K562 treated with DMSO at 1 percent for 4 hours (cell line): ENCODE data around the gene CHID1. TPM values are rescaled to one million over a fixed set of nuclear protein-coding genes. Genes with fewer than 3 reads are reported as not detected.

Experiments used
- total RNA-seq: library from RNA; unstranded; fragments of 300-600 nt; gene quantifications from 2 replicates; pipeline ENCODE4 v1.2.3, GENCODE V29; 2022; ENCODE audit not compliant: insufficient read depth

CHID1 gene
- total RNA-seq, result 66.3 and 73.9 TPM in 2 replicates

GRCh38 chr11:910589-911030 lies at the start of gene CHID1:
TSS of gene CHID1 (minus strand) at chr11:910810. CDS start at chr11:904816, 5,994 bp downstream.

GRCh38 chr11:925496-926301 lies 15.1 kb upstream of the CHID1 start, which contains the start of gene AP2A2:
TSS of gene AP2A2 (plus strand) at chr11:925870. CDS start at chr11:926022, 152 bp downstream.

GRCh38 chr11:842370-843002 lies 68.1 kb downstream of the CHID1 start, which contains the start of the genes POLR2L and TSPAN4:
TSS of gene POLR2L (minus strand) at chr11:842529. CDS start at chr11:842508, 21 bp downstream.
TSS of gene TSPAN4 (plus strand) at chr11:842852. CDS start at chr11:850305, 7,453 bp downstream.

GRCh38 chr11:832529-833113 lies 78.0 kb downstream of the CHID1 start, which contains the start of gene CD151:
TSS of gene CD151 (plus strand) at chr11:832952. CDS start at chr11:836070, 3,118 bp downstream.

GRCh38 chr11:827897-828192 lies 82.8 kb downstream of the CHID1 start, which contains the start of gene CRACR2B:
TSS of gene CRACR2B (plus strand) at chr11:827919. CDS start at chr11:828608, 689 bp downstream.

GRCh38 chr11:818396-819128 lies 92.0 kb downstream of the CHID1 start, which contains the start of gene PNPLA2:
TSS of gene PNPLA2 (plus strand) at chr11:818914. CDS start at chr11:819719, 805 bp downstream.

Other genes with a start within 250 kb of the CHID1 start
- 59.9 TPM in 2 replicates for gene DEAF1, start 215.6 kb downstream of the CHID1 start, total RNA-seq
- 22.2 and 31.1 TPM in 2 replicates for gene TMEM80, start 215.0 kb downstream of the CHID1 start, total RNA-seq
- 6.0 and 9.8 TPM in 2 replicates for gene EPS8L2, start 204.6 kb downstream of the CHID1 start, total RNA-seq
- 697 and 710 TPM in 2 replicates for gene TALDO1, start 163.3 kb downstream of the CHID1 start, total RNA-seq
- gene GATD1, start 133.3 kb downstream of the CHID1 start, total RNA-seq, result 42.0 and 45.9 TPM in 2 replicates
- gene CEND1, start 120.7 kb downstream of the CHID1 start, total RNA-seq, result 0.40 TPM in 1 of 2 replicates, not detected in the other
- gene SLC25A22, start 112.5 kb downstream of the CHID1 start, total RNA-seq, result 27.7 and 36.2 TPM in 2 replicates
- gene PIDD1, start 105.6 kb downstream of the CHID1 start, total RNA-seq, result 19.8 and 23.6 TPM in 2 replicates
- 1,747 and 1,782 TPM in 2 replicates for gene RPLP2, start 100.8 kb downstream of the CHID1 start, total RNA-seq
- 126 and 160 TPM in 2 replicates for gene PNPLA2, start 91.9 kb downstream of the CHID1 start, total RNA-seq
- 34.6 and 39.1 TPM in 2 replicates for gene CRACR2B, start 82.9 kb downstream of the CHID1 start, total RNA-seq
- gene CD151, start 77.9 kb downstream of the CHID1 start, total RNA-seq, result 155 and 161 TPM in 2 replicates
- 30.3 and 50.1 TPM in 2 replicates for gene POLR2L, start 68.3 kb downstream of the CHID1 start, total RNA-seq
- 21.7 and 23.7 TPM in 2 replicates for gene TSPAN4, start 68.0 kb downstream of the CHID1 start, total RNA-seq
- gene AP2A2, start 15.1 kb upstream of the CHID1 start, total RNA-seq, result 36.8 TPM in 2 replicates
- not detected in 2 replicates for gene MUC6, start 125.9 kb upstream of the CHID1 start, total RNA-seq
- gene MUC2, start 164.1 kb upstream of the CHID1 start, total RNA-seq, result not detected in 2 replicates
- gene MUC5AC, start 247.1 kb upstream of the CHID1 start, total RNA-seq, result not detected in 2 replicates